Ovary (tissue), 3 donors: Measurements from ENCODE around the gene NDUFA9.

Source experiments
- CTCF ChIP-seq, 3 donors: fragments of 450-650 bp in 2 of 3; fragments of 200-600 bp in 1 of 3; IDR thresholded peaks; one replicate each; pipeline versions ENCODE4 v1.5.1 to v1.8.0; 2016 to 2022; ENCODE audit warnings: antibody characterized with exemption in 3 of 3, mild to moderate bottlenecking in 1 of 3
- POLR2A ChIP-seq: fragments of 450-650 bp; IDR thresholded peaks from one replicate; pipeline ENCODE4 v1.6.1; 2017; ENCODE audit warnings: antibody characterized with exemption, mild to moderate bottlenecking, moderate library complexity
- donor health status: DM: no; HTN: no; CAD: no.

GRCh38 chr12:4607056-4607455, 41.9 kb upstream of the NDUFA9 start:
- no peak for TF ChIP-seq POLR2A
- TF ChIP-seq CTCF (IDR thresholded peaks at IDR 0.05), result no peak
